Measurements from ENCODE around the gene ARHGEF5.

The ARHGEF5 gene

GRCh38 chr7:144386741-144387140, 31.5 kb downstream of the ARHGEF5 start:
- TF ChIP-seq ZFP30 (CRISPR knock-in tag; IDR thresholded peaks at IDR 0.05) = no peak
- no peak for TF ChIP-seq SNAI2 (CRISPR knock-in tag; IDR thresholded peaks at IDR 0.05)
- no peak for TF ChIP-seq ZNF70 (CRISPR knock-in tag; IDR thresholded peaks at IDR 0.05)
- TF ChIP-seq POU6F1 (CRISPR knock-in tag; IDR thresholded peaks at IDR 0.05; ENCODE audit: borderline replicate concordance, low read depth) = no peak
- no peak for TF ChIP-seq ZFP3 (CRISPR knock-in tag; IDR thresholded peaks at IDR 0.05)
- TF ChIP-seq ESRRG (CRISPR knock-in tag; IDR thresholded peaks at IDR 0.05) = no peak
- no peak for TF ChIP-seq GLIS3 (CRISPR knock-in tag; IDR thresholded peaks at IDR 0.05)
- no peak for TF ChIP-seq RARB (CRISPR knock-in tag; IDR thresholded peaks at IDR 0.05)
- no peak for TF ChIP-seq ZNF8 (CRISPR knock-in tag; IDR thresholded peaks at IDR 0.05)
- TF ChIP-seq CREB5 (CRISPR knock-in tag; IDR thresholded peaks at IDR 0.05; ENCODE audit: low read depth) = no peak
- TF ChIP-seq ARNTL (CRISPR knock-in tag; IDR thresholded peaks at IDR 0.05; ENCODE audit: borderline replicate concordance, low read depth) = no peak
- no peak for TF ChIP-seq PPARA (CRISPR knock-in tag; IDR thresholded peaks at IDR 0.05; ENCODE audit: borderline replicate concordance)
- no peak for TF ChIP-seq ISL1 (CRISPR knock-in tag; IDR thresholded peaks at IDR 0.05)
- TF ChIP-seq TOX (CRISPR knock-in tag; IDR thresholded peaks at IDR 0.05; ENCODE audit: borderline replicate concordance) = no peak
- TF ChIP-seq TSHZ2 (CRISPR knock-in tag; IDR thresholded peaks at IDR 0.05) = no peak
- TF ChIP-seq CSRNP3 (CRISPR knock-in tag; IDR thresholded peaks at IDR 0.05) = no peak
- no peak for TF ChIP-seq ZC3H10 (CRISPR knock-in tag; IDR thresholded peaks at IDR 0.05)
- no peak for TF ChIP-seq ZNF565 (CRISPR knock-in tag; conservative IDR thresholded peaks at IDR 0.05; ENCODE audit: low read depth)
- ATAC-seq = no peak

- TF ChIP-seq PPARA (CRISPR knock-in tag; IDR thresholded peaks at IDR 0.05; ENCODE audit: borderline replicate concordance) (no peak), ZC3H10 (CRISPR knock-in tag; IDR thresholded peaks at IDR 0.05) (no peak), TSHZ2 (CRISPR knock-in tag; IDR thresholded peaks at IDR 0.05) (no peak), CSDC2 (CRISPR knock-in tag; IDR thresholded peaks at IDR 0.05) (no peak), CREB5 (CRISPR knock-in tag; IDR thresholded peaks at IDR 0.05; ENCODE audit: low read depth) (no peak), RARB (CRISPR knock-in tag; IDR thresholded peaks at IDR 0.05) (no peak), TCF4 (CRISPR knock-in tag; IDR thresholded peaks at IDR 0.05; ENCODE audit: borderline replicate concordance) (no peak), ZFP3 (CRISPR knock-in tag; IDR thresholded peaks at IDR 0.05) (no peak), GLIS3 (CRISPR knock-in tag; IDR thresholded peaks at IDR 0.05) (no peak), ZNF8 (CRISPR knock-in tag; IDR thresholded peaks at IDR 0.05) (no peak), ZFP30 (CRISPR knock-in tag; IDR thresholded peaks at IDR 0.05) (no peak), ARNTL (CRISPR knock-in tag; IDR thresholded peaks at IDR 0.05; ENCODE audit: borderline replicate concordance, low read depth) (no peak), ZNF565 (CRISPR knock-in tag; conservative IDR thresholded peaks at IDR 0.05; ENCODE audit: low read depth) (no peak), SNAI2 (CRISPR knock-in tag; IDR thresholded peaks at IDR 0.05) (no peak), CSRNP3 (CRISPR knock-in tag; IDR thresholded peaks at IDR 0.05) (no peak), TOX (CRISPR knock-in tag; IDR thresholded peaks at IDR 0.05; ENCODE audit: borderline replicate concordance) (no peak), PATZ1 (CRISPR knock-in tag; IDR thresholded peaks at IDR 0.05; ENCODE audit: borderline replicate concordance) (no peak)
- no peak for ATAC-seq
These were observed 33.7 kb downstream of the ARHGEF5 start for GRCh38 chr7:144388950-144389349.

Measured in SK-N-SH treated with all-trans-retinoic acid at 6 μM for 48 hours (cell line).